Measurements from ENCODE around the gene B3GNT4.
A peak's percentile ranks its signal among the peaks of the same experiment; 100 is the strongest.

B3GNT4 gene

GRCh38 chr12:122208073-122208820 is 4.7 kb downstream of the B3GNT4 start:
- no peak for DNase-seq (ENCODE audit: low spot score)
- Histone ChIP-seq H2BK15ac (ENCODE audit: low read length) (no peak overlapping the region), H4K8ac (ENCODE audit: low read depth, low read length) (no peak overlapping the region), H3K4me3 (ENCODE audit: low read length in 2 of 2) (no peak overlapping the region), H3K36me3 (replicated peaks in 1 of 2; ENCODE audit: control insufficient read depth in 2 of 2, insufficient read depth in 2 of 2, low read length in 2 of 2) (peaks cover 35 to 68% of the 10 kb centered on the region in 2 donors), H2BK5ac (ENCODE audit: low read length) (no peak overlapping the region), H3K27ac (replicated peaks; ENCODE audit: low read length) (no peak overlapping the region), H4K91ac (ENCODE audit: low read depth, low read length, poor library complexity) (no peak overlapping the region), H3K79me1 (ENCODE audit: low read depth, low read length) (peaks cover 2% of the 10 kb centered on the region), H3K14ac (ENCODE audit: low read length) (no peak overlapping the region), H3K23ac (ENCODE audit: low read depth, low read length, poor library complexity) (no peak overlapping the region), H3K4me2 (ENCODE audit: insufficient read depth, low read length, poor library complexity, severe bottlenecking) (no peak overlapping the region), H3K9me3 (replicated peaks in 1 of 2; ENCODE audit: control insufficient read depth in 2 of 2, insufficient read depth in 1 of 2, low read depth in 1 of 2, low read length in 2 of 2) (no peaks in the 10 kb centered on the region), H2BK120ac (ENCODE audit: low read depth, low read length) (no peak overlapping the region), H2AFZ (ENCODE audit: low read length) (no peak overlapping the region), H3K9ac (ENCODE audit: low read depth, low read length, poor library complexity) (no peak overlapping the region), H2AK5ac (ENCODE audit: low read depth, low read length) (no peak overlapping the region), H3K18ac (ENCODE audit: low read length) (no peak overlapping the region), H3K27me3 (ENCODE audit: control insufficient read depth in 3 of 3, insufficient read depth in 3 of 3, low read depth in 1 of 3, low read length in 3 of 3) (peaks cover 5 to 24% (median 22%) of the 10 kb centered on the region in 3 experiments), H2BK12ac (ENCODE audit: low read length) (no peak overlapping the region), H3K4me1 (ENCODE audit: control insufficient read depth in 2 of 2, insufficient read depth in 1 of 2, low read depth in 1 of 2, low read length in 2 of 2) (peaks cover 0 to 5% of the 10 kb centered on the region in 2 donors), H3K4ac (ENCODE audit: low read length) (no peak overlapping the region)
- WGBS, 2 donors (ENCODE audit: extremely low coverage in 2 of 2, insufficient read length in 2 of 2, insufficient replicate concordance in 1 of 2) = no CpG with 5 or more reads among the region's 18 CpGs

- H3K9ac ChIP-seq (ENCODE audit: low read depth, low read length, poor library complexity) = no peak overlapping the region
- H3K4me2 ChIP-seq (ENCODE audit: insufficient read depth, low read length, poor library complexity, severe bottlenecking) = no peak overlapping the region
- H2BK15ac ChIP-seq (ENCODE audit: low read length) = no peak overlapping the region
- H2BK120ac ChIP-seq (ENCODE audit: low read depth, low read length) = no peak overlapping the region
- H2AK5ac ChIP-seq (ENCODE audit: low read depth, low read length) = no peak overlapping the region
- H2BK5ac ChIP-seq (ENCODE audit: low read length) = no peak overlapping the region
- no peak overlapping the region for H4K8ac ChIP-seq (ENCODE audit: low read depth, low read length)
- no peak overlapping the region for H3K4ac ChIP-seq (ENCODE audit: low read length)
- peaks cover 3% of the 10 kb centered on the region for H3K79me1 ChIP-seq (ENCODE audit: low read depth, low read length)
- no peak overlapping the region for H3K27ac ChIP-seq (replicated peaks; ENCODE audit: low read length)
- H3K9me3 ChIP-seq (replicated peaks in 1 of 2; ENCODE audit: control insufficient read depth in 2 of 2, insufficient read depth in 1 of 2, low read depth in 1 of 2, low read length in 2 of 2) = no peaks in the 10 kb centered on the region
- H3K23ac ChIP-seq (ENCODE audit: low read depth, low read length, poor library complexity) = no peak overlapping the region
- H3K27me3 ChIP-seq (ENCODE audit: control insufficient read depth in 3 of 3, insufficient read depth in 3 of 3, low read depth in 1 of 3, low read length in 3 of 3) = no peaks in the 10 kb centered on the region
- H3K4me1 ChIP-seq (ENCODE audit: control insufficient read depth in 2 of 2, insufficient read depth in 1 of 2, low read depth in 1 of 2, low read length in 2 of 2) = no peaks in the 10 kb centered on the region
- H4K91ac ChIP-seq (ENCODE audit: low read depth, low read length, poor library complexity) = no peak overlapping the region
- no CpG with 5 or more reads among the region's 5 CpGs for WGBS, 2 donors (ENCODE audit: extremely low coverage in 2 of 2, insufficient read length in 2 of 2, insufficient replicate concordance in 1 of 2)
- H2BK12ac ChIP-seq (ENCODE audit: low read length) = no peak overlapping the region
- no peak overlapping the region for H2AFZ ChIP-seq (ENCODE audit: low read length)
- H3K36me3 ChIP-seq (replicated peaks in 1 of 2; ENCODE audit: control insufficient read depth in 2 of 2, insufficient read depth in 2 of 2, low read length in 2 of 2) = peaks cover 45 to 96% of the 10 kb centered on the region in 2 donors
- no peak for DNase-seq (ENCODE audit: low spot score)
- no peak overlapping the region for H3K4me3 ChIP-seq (ENCODE audit: low read length in 2 of 2)
- H3K18ac ChIP-seq (ENCODE audit: low read length) = no peak overlapping the region
- H3K14ac ChIP-seq (ENCODE audit: low read length) = no peak overlapping the region
These were observed 12.3 kb downstream of the B3GNT4 start for GRCh38 chr12:122215771-122216170.

GRCh38 chr12:122216445-122216844 is 12.9 kb downstream of the B3GNT4 start:
- Histone ChIP-seq H4K8ac (ENCODE audit: low read depth, low read length) (no peak overlapping the region), H3K27ac (replicated peaks; ENCODE audit: low read length) (no peak overlapping the region), H3K9ac (ENCODE audit: low read depth, low read length, poor library complexity) (no peak overlapping the region), H3K4me3 (ENCODE audit: low read length in 2 of 2) (no peak overlapping the region), H2BK15ac (ENCODE audit: low read length) (no peak overlapping the region), H3K23ac (ENCODE audit: low read depth, low read length, poor library complexity) (no peak overlapping the region), H3K18ac (ENCODE audit: low read length) (no peak overlapping the region), H3K14ac (ENCODE audit: low read length) (no peak overlapping the region), H3K4me1 (ENCODE audit: control insufficient read depth in 2 of 2, insufficient read depth in 1 of 2, low read depth in 1 of 2, low read length in 2 of 2) (no peaks in the 10 kb centered on the region), H2BK5ac (ENCODE audit: low read length) (no peak overlapping the region), H3K4me2 (ENCODE audit: insufficient read depth, low read length, poor library complexity, severe bottlenecking) (no peak overlapping the region), H3K27me3 (ENCODE audit: control insufficient read depth in 3 of 3, insufficient read depth in 3 of 3, low read depth in 1 of 3, low read length in 3 of 3) (no peaks in the 10 kb centered on the region), H2BK120ac (ENCODE audit: low read depth, low read length) (no peak overlapping the region), H2AFZ (ENCODE audit: low read length) (no peak overlapping the region), H3K36me3 (replicated peaks in 1 of 2; ENCODE audit: control insufficient read depth in 2 of 2, insufficient read depth in 2 of 2, low read length in 2 of 2) (peaks cover 46 to 96% of the 10 kb centered on the region in 2 donors), H2AK5ac (ENCODE audit: low read depth, low read length) (no peak overlapping the region), H3K4ac (ENCODE audit: low read length) (no peak overlapping the region), H3K79me1 (ENCODE audit: low read depth, low read length) (peaks cover 3% of the 10 kb centered on the region), H4K91ac (ENCODE audit: low read depth, low read length, poor library complexity) (no peak overlapping the region), H3K9me3 (replicated peaks in 1 of 2; ENCODE audit: control insufficient read depth in 2 of 2, insufficient read depth in 1 of 2, low read depth in 1 of 2, low read length in 2 of 2) (no peaks in the 10 kb centered on the region), H2BK12ac (ENCODE audit: low read length) (no peak overlapping the region)
- DNase-seq (ENCODE audit: low spot score) = no peak
- WGBS, 2 donors (ENCODE audit: extremely low coverage in 2 of 2, insufficient read length in 2 of 2, insufficient replicate concordance in 1 of 2) = no CpG with 5 or more reads among the region's 1 CpG

GRCh38 chr12:122225683-122226365 is 22.3 kb downstream of the B3GNT4 start, which contains the start of gene DIABLO:
DIABLO (minus strand) TSS chr12:122226052; CDS start chr12:122226014, 38 bp downstream.
- Histone ChIP-seq H3K9ac (ENCODE audit: low read depth, low read length, poor library complexity) (peak within 1 kb of the TSS; percentile 99), H2BK120ac (ENCODE audit: low read depth, low read length) (peak within 1 kb of the TSS; percentile 57), H3K36me3 (replicated peaks in 1 of 2; ENCODE audit: control insufficient read depth in 2 of 2, insufficient read depth in 2 of 2, low read length in 2 of 2) (peaks cover 14 to 49% of the 10 kb centered on the region in 2 donors), H3K4me2 (ENCODE audit: insufficient read depth, low read length, poor library complexity, severe bottlenecking) (peak within 1 kb of the TSS; percentile 63), H2AK5ac (ENCODE audit: low read depth, low read length) (peak within 1 kb of the TSS; percentile 95), H2AFZ (ENCODE audit: low read length) (peak within 1 kb of the TSS; percentile 96), H2BK5ac (ENCODE audit: low read length) (peak within 1 kb of the TSS; percentile 87), H2BK15ac (ENCODE audit: low read length) (no peak within 1 kb of the TSS), H3K4me1 (ENCODE audit: control insufficient read depth in 2 of 2, insufficient read depth in 1 of 2, low read depth in 1 of 2, low read length in 2 of 2) (peaks cover 15 to 26% of the 10 kb centered on the region in 2 donors), H3K79me1 (ENCODE audit: low read depth, low read length) (peaks cover 4% of the 10 kb centered on the region), H3K4ac (ENCODE audit: low read length) (peak within 1 kb of the TSS; percentile 91), H3K18ac (ENCODE audit: low read length) (peak within 1 kb of the TSS; percentile 99), H3K23ac (ENCODE audit: low read depth, low read length, poor library complexity) (peak within 1 kb of the TSS; percentile 96), H3K27ac (replicated peaks; ENCODE audit: low read length) (peak within 1 kb of the TSS; percentile 96), H4K91ac (ENCODE audit: low read depth, low read length, poor library complexity) (no peak within 1 kb of the TSS), H3K14ac (ENCODE audit: low read length) (no peak within 1 kb of the TSS), H3K9me3 (replicated peaks in 1 of 2; ENCODE audit: control insufficient read depth in 2 of 2, insufficient read depth in 1 of 2, low read depth in 1 of 2, low read length in 2 of 2) (no peaks in the 10 kb centered on the region), H3K4me3 (ENCODE audit: low read length in 2 of 2) (peak within 1 kb of the TSS; percentile 99 to 100), H4K8ac (ENCODE audit: low read depth, low read length) (peak within 1 kb of the TSS; percentile 78), H3K27me3 (ENCODE audit: control insufficient read depth in 3 of 3, insufficient read depth in 3 of 3, low read depth in 1 of 3, low read length in 3 of 3) (no peaks in the 10 kb centered on the region), H2BK12ac (ENCODE audit: low read length) (peak within 1 kb of the TSS; percentile 80)
- no CpG with 5 or more reads among the region's 74 CpGs for WGBS, 2 donors (ENCODE audit: extremely low coverage in 2 of 2, insufficient read length in 2 of 2, insufficient replicate concordance in 1 of 2)
- DNase-seq (ENCODE audit: low spot score) = peak; percentile 99

Data from neuronal stem cell (in vitro differentiated cells).